Ishikawa (cell line): ENCODE results near the gene EVI5.

ENCODE experiments used
- CEBPB ChIP-seq: IDR thresholded peaks from 2 replicates; pipeline ENCODE4 v1.6.1; 2012
- EGR1 ChIP-seq: IDR thresholded peaks from 2 replicates; pipeline ENCODE4 v1.6.1; 2012
- EP300 ChIP-seq: IDR thresholded peaks from 2 replicates; pipeline ENCODE4 v1.6.1; 2012; ENCODE audit warnings: borderline replicate concordance
- FOXM1 ChIP-seq: IDR thresholded peaks from 2 replicates; pipeline ENCODE4 v1.6.1; 2012; ENCODE audit warnings: low read depth, borderline replicate concordance
- RAD21 ChIP-seq: IDR thresholded peaks from 2 replicates; pipeline ENCODE4 v1.6.1; 2012; ENCODE audit warnings: low read depth
- REST ChIP-seq: IDR thresholded peaks from 2 replicates; pipeline ENCODE4 v1.6.1; 2012; ENCODE audit warnings: low read depth, mild to moderate bottlenecking
- TAF1 ChIP-seq: IDR thresholded peaks from 2 replicates; pipeline ENCODE4 v1.6.1; 2012; ENCODE audit warnings: low read depth, mild to moderate bottlenecking
- YY1 ChIP-seq: IDR thresholded peaks from 2 replicates; pipeline ENCODE4 v1.6.1; 2012; ENCODE audit warnings: low read depth
- ZBTB7A ChIP-seq: IDR thresholded peaks from 2 replicates; pipeline ENCODE4 v1.6.1; 2012; ENCODE audit warnings: low read depth

- TF ChIP-seq CEBPB (no peak), RAD21 (no peak), EP300 (no peak), TAF1 (no peak), ZBTB7A (no peak), FOXM1 (no peak), EGR1 (no peak), REST (no peak), YY1 (no peak)
Measured at GRCh38 chr1:92536211-92536979, 248.5 kb downstream of the EVI5 start.
